Activated naive CD8-positive, alpha-beta T cell treated with anti-CD3 and anti-CD28 coated beads, Interleukin-2, amount 10 ng/mL, durations not matched to agents 7 days and 5 days (primary cell): ENCODE data around the gene ABCA9. TPM values are rescaled to one million over a fixed set of nuclear protein-coding genes. Genes with fewer than 3 reads are reported as not detected.
A peak's percentile ranks its signal among the peaks of the same experiment; 100 is the strongest.
"Not testable (repeated sequence)": the region's sequence is repeated elsewhere in the genome, so short reads cannot be mapped to it uniquely, and the experiment has no call there.

ENCODE experiments used
- ATAC-seq: fragments of 150-1000 bp; cut with Tn5 transposase; one replicate; pipeline ENCODE4 v1.10.0; 2021; ENCODE audit warnings: low read depth, moderate library complexity
- POLR2A ChIA-PET: fragments of 350-600 bp; sonication (Branson Sonifier 250); formaldehyde crosslinking; loops from one replicate; lab custom pipeline; 2021; ENCODE audit warnings: antibody characterized with exemption; lab: Charles Lee
- DNase-seq: peaks from one replicate; pipeline ENCODE4 v3.0.0; 2021
- H3K27ac Mint-ChIP-seq: one replicate; pipeline ENCODE4 v1.8.0; 2022; ENCODE audit warnings: mild to moderate bottlenecking, mixed read lengths
- H3K27me3 Mint-ChIP-seq: one replicate; pipeline ENCODE4 v1.8.0; 2022; ENCODE audit warnings: mild to moderate bottlenecking, moderate library complexity, mixed read lengths
- H3K36me3 Mint-ChIP-seq: one replicate; pipeline ENCODE4 v1.8.0; 2021; ENCODE audit warnings: mild to moderate bottlenecking, mixed read lengths
- H3K4me1 Mint-ChIP-seq: one replicate; pipeline ENCODE4 v1.8.0; 2021; ENCODE audit warnings: mixed read lengths
- H3K4me3 Mint-ChIP-seq: one replicate; pipeline ENCODE4 v1.8.0; 2022; ENCODE audit warnings: mild to moderate bottlenecking, moderate library complexity, mixed read lengths
- H3K9me3 Mint-ChIP-seq: one replicate; pipeline ENCODE4 v1.8.0; 2021; ENCODE audit warnings: mixed read lengths
- total RNA-seq, 2 experiments: library from RNA; stranded (reverse); gene quantifications; one replicate each; pipeline ENCODE4 v1.2.3, GENCODE V29; 2021

Gene ABCA9
- total RNA-seq, 2 experiments from 2014 or later, result 0.08 to 0.09 TPM

- POLR2A ChIA-PET, result no interaction called here
- no peak overlapping the region for H3K27ac Mint-ChIP-seq
- H3K36me3 Mint-ChIP-seq, result no peaks in the 10 kb centered on the region
- no peaks in the 10 kb centered on the region for H3K4me1 Mint-ChIP-seq
- H3K9me3 Mint-ChIP-seq, result peaks cover 2% of the 10 kb centered on the region
- H3K4me3 Mint-ChIP-seq, result no peak overlapping the region
- ATAC-seq (no peak), DNase-seq (no peak)
- H3K27me3 Mint-ChIP-seq, result no peaks in the 10 kb centered on the region
These were observed 87.5 kb downstream of the ABCA9 start for GRCh38 chr17:68973098-68973846.

GRCh38 chr17:68972119-68972704 lies 88.5 kb downstream of the ABCA9 start:
- no peaks in the 10 kb centered on the region for H3K36me3 Mint-ChIP-seq
- no peak for ATAC-seq
- POLR2A ChIA-PET, result no interaction called here
- no peak overlapping the region for H3K4me3 Mint-ChIP-seq
- H3K27me3 Mint-ChIP-seq, result no peaks in the 10 kb centered on the region
- no peak overlapping the region for H3K27ac Mint-ChIP-seq
- H3K4me1 Mint-ChIP-seq, result no peaks in the 10 kb centered on the region
- H3K9me3 Mint-ChIP-seq, result peaks cover 2% of the 10 kb centered on the region
- no peak for DNase-seq

GRCh38 chr17:68969101-68969500 lies 91.6 kb downstream of the ABCA9 start:
- DNase-seq, result no peak
- H3K36me3 Mint-ChIP-seq, result no peaks in the 10 kb centered on the region

GRCh38 chr17:68963958-68964357 lies 96.8 kb downstream of the ABCA9 start:
- Mint-ChIP-seq H3K36me3 (no peaks in the 10 kb centered on the region), H3K27ac (no peak overlapping the region), H3K4me1 (no peaks in the 10 kb centered on the region), H3K9me3 (no peaks in the 10 kb centered on the region), H3K4me3 (no peak overlapping the region), H3K27me3 (no peaks in the 10 kb centered on the region)
- DNase-seq (no peak), ATAC-seq (no peak)
- POLR2A ChIA-PET, result no interaction called here

More at GRCh38 chr17:68969101-68969500, 91.6 kb downstream of the ABCA9 start:
- no peaks in the 10 kb centered on the region for H3K4me1 Mint-ChIP-seq
- H3K4me3 Mint-ChIP-seq, result no peak overlapping the region
- no peak for ATAC-seq
- H3K27ac Mint-ChIP-seq, result no peak overlapping the region
- H3K9me3 Mint-ChIP-seq, result no peaks in the 10 kb centered on the region
- POLR2A ChIA-PET, result no interaction called here
- no peaks in the 10 kb centered on the region for H3K27me3 Mint-ChIP-seq

GRCh38 chr17:68961214-68961882 lies 99.4 kb downstream of the ABCA9 start:
- DNase-seq (no peak), ATAC-seq (no peak)
- Mint-ChIP-seq H3K27me3 (no peaks in the 10 kb centered on the region), H3K4me3 (no peak overlapping the region), H3K36me3 (no peaks in the 10 kb centered on the region), H3K27ac (no peak overlapping the region), H3K4me1 (no peaks in the 10 kb centered on the region), H3K9me3 (no peaks in the 10 kb centered on the region)
- POLR2A ChIA-PET, result no interaction called here

GRCh38 chr17:68959117-68959516 lies 101.6 kb downstream of the ABCA9 start:
- POLR2A ChIA-PET, ATAC-seq, DNase-seq, H3K36me3 Mint-ChIP-seq, H3K4me3 Mint-ChIP-seq, H3K27me3 Mint-ChIP-seq, H3K9me3 Mint-ChIP-seq, H3K27ac Mint-ChIP-seq, H3K4me1 Mint-ChIP-seq: not testable (repeated sequence)

GRCh38 chr17:68957944-68958343 lies 102.8 kb downstream of the ABCA9 start:
- H3K27ac Mint-ChIP-seq, result no peak overlapping the region
- POLR2A ChIA-PET, result no interaction called here
- H3K36me3 Mint-ChIP-seq, result no peaks in the 10 kb centered on the region
- no peak overlapping the region for H3K4me3 Mint-ChIP-seq
- no peaks in the 10 kb centered on the region for H3K4me1 Mint-ChIP-seq
- H3K9me3 Mint-ChIP-seq, result no peaks in the 10 kb centered on the region
- DNase-seq (no peak), ATAC-seq (peak; percentile 30)
- no peaks in the 10 kb centered on the region for H3K27me3 Mint-ChIP-seq

GRCh38 chr17:68955181-68955841 lies 105.4 kb downstream of the ABCA9 start, which contains the start of gene ABCA8:
Gene ABCA8 (minus strand): TSS chr17:68955392. CDS start chr17:68942034, 13,358 bp downstream.
- POLR2A ChIA-PET, result no interaction called here
- Mint-ChIP-seq H3K36me3 (no peaks in the 10 kb centered on the region), H3K4me3 (no peak within 1 kb of the TSS), H3K9me3 (no peaks in the 10 kb centered on the region), H3K27ac (no peak within 1 kb of the TSS), H3K4me1 (no peaks in the 10 kb centered on the region), H3K27me3 (no peaks in the 10 kb centered on the region)
- ATAC-seq, result no peak
- no peak for DNase-seq

GRCh38 chr17:68954146-68954896 lies 106.4 kb downstream of the ABCA9 start:
- Mint-ChIP-seq H3K27me3 (no peaks in the 10 kb centered on the region), H3K4me1 (no peaks in the 10 kb centered on the region), H3K4me3 (no peak overlapping the region), H3K36me3 (no peaks in the 10 kb centered on the region), H3K9me3 (no peaks in the 10 kb centered on the region), H3K27ac (no peak overlapping the region)
- no peak for DNase-seq
- no peak for ATAC-seq
- POLR2A ChIA-PET, result no interaction called here

- Mint-ChIP-seq H3K27ac (no peak overlapping the region), H3K27me3 (no peaks in the 10 kb centered on the region), H3K4me3 (no peak overlapping the region), H3K9me3 (no peaks in the 10 kb centered on the region), H3K36me3 (no peaks in the 10 kb centered on the region), H3K4me1 (no peaks in the 10 kb centered on the region)
- ATAC-seq, result no peak
- DNase-seq, result no peak
- POLR2A ChIA-PET, result no interaction called here
These were observed 107.3 kb downstream of the ABCA9 start for GRCh38 chr17:68953340-68953997.

GRCh38 chr17:68950725-68951124 lies 110.0 kb downstream of the ABCA9 start:
- no peaks in the 10 kb centered on the region for H3K9me3 Mint-ChIP-seq
- no peak for DNase-seq
- H3K4me1 Mint-ChIP-seq, result no peaks in the 10 kb centered on the region

GRCh38 chr17:68947868-68948267 lies 112.9 kb downstream of the ABCA9 start:
- DNase-seq, H3K4me1 Mint-ChIP-seq, H3K4me3 Mint-ChIP-seq, POLR2A ChIA-PET, H3K36me3 Mint-ChIP-seq, ATAC-seq, H3K27ac Mint-ChIP-seq, H3K9me3 Mint-ChIP-seq, H3K27me3 Mint-ChIP-seq: not testable (repeated sequence)

More at GRCh38 chr17:68950725-68951124, 110.0 kb downstream of the ABCA9 start:
- Mint-ChIP-seq H3K27ac (no peak overlapping the region), H3K4me3 (no peak overlapping the region), H3K36me3 (no peaks in the 10 kb centered on the region), H3K27me3 (no peaks in the 10 kb centered on the region)
- POLR2A ChIA-PET, result no interaction called here
- no peak for ATAC-seq
